GM12878 (cell line): Measurements from ENCODE around the gene SEC31A. TPM values are rescaled to one million over a fixed set of nuclear protein-coding genes. Genes with fewer than 3 reads are reported as not detected.

ENCODE experiments used
- ATAC-seq: fragments of 200-7000 bp; cut with Tn5 transposase; 3 replicates; pipeline ENCODE4 v1.9.1; 2020; ENCODE audit warnings: mild to moderate bottlenecking, moderate library complexity
- BruUV-seq: library from RNA; stranded (reverse); fragments of 400-500 nt; replicated peaks from 2 replicates; lab custom pipeline; 2021; lab: Mats Ljungman, UMichigan
- CTCF ChIA-PET: fragments of 300-600 bp; sonication (Branson Sonifier 250); formaldehyde crosslinking; extraction: SDS; loops from one replicate; lab custom pipeline; 2021; ENCODE audit warnings: inconsistent platforms; lab: Yijun Ruan, JAX
- POLR2A ChIA-PET: fragments of 350-600 bp; formaldehyde crosslinking; extraction: SDS; loops from one replicate; lab custom pipeline; 2021; ENCODE audit warnings: inconsistent platforms; lab: Charles Lee
- RAD21 ChIA-PET: fragments of 300-600 bp; sonication (Branson Sonifier 250); formaldehyde crosslinking; loops from one replicate; lab custom pipeline; 2023; ENCODE audit warnings: antibody characterized with exemption; ENCODE audit not compliant: unreplicated experiment; lab: Charles Lee
- SMC1A ChIA-PET: fragments of 300-600 bp; sonication (Branson Sonifier 250); formaldehyde crosslinking; loops from one replicate; lab custom pipeline; 2023; ENCODE audit not compliant: unreplicated experiment, uncharacterized antibody; lab: Charles Lee
- DNase-seq: peaks from one replicate; pipeline ENCODE4 v3.0.0-alpha.2; 2011; ENCODE audit warnings: low read depth, low spot score
- FAIRE-seq: peaks from 3 replicates; lab custom pipeline; 2011; peaks lifted over from hg19 to GRCh38; lab: Jason Lieb, UNC
- H2AFZ ChIP-seq: 2 replicates; pipeline ENCODE4 v1.6.0; 2011; ENCODE audit warnings: low read depth, low read length, control low read depth; ENCODE audit not compliant: control insufficient read depth
- H3K27ac ChIP-seq: 2 replicates; pipeline ENCODE4 v1.5.1; 2011; ENCODE audit warnings: control low read depth; ENCODE audit not compliant: control insufficient read depth, insufficient read depth
- H3K27me3 ChIP-seq, 2 experiments: replicated peaks in 1 of 2; 2 replicates each; pipeline versions ENCODE4 v1.6.0 to v1.6.1; 2011; ENCODE audit warnings: low read length in 1 of 2; ENCODE audit not compliant: control insufficient read depth in 2 of 2, insufficient read depth in 2 of 2
- H3K36me3 ChIP-seq, 2 experiments: 2 replicates each; pipeline ENCODE4 v1.5.1; 2011; ENCODE audit warnings: low read length in 1 of 2; ENCODE audit not compliant: control insufficient read depth in 2 of 2, insufficient read depth in 2 of 2
- H3K4me1 ChIP-seq: 2 replicates; pipeline ENCODE4 v1.6.1; 2011; ENCODE audit warnings: mild to moderate bottlenecking, low read length, moderate library complexity, mixed read lengths; ENCODE audit not compliant: control insufficient read depth, insufficient read depth
- H3K4me2 ChIP-seq: 2 replicates; pipeline ENCODE4 v1.6.0; 2011; ENCODE audit warnings: control low read depth; ENCODE audit not compliant: control insufficient read depth, insufficient read depth
- H3K4me3 ChIP-seq: fragments of 200-600 bp; sonication (generic); 2 replicates; pipeline ENCODE4 v1.5.1; 2016
- H3K79me2 ChIP-seq: 2 replicates; pipeline ENCODE4 v1.6.0; 2011; ENCODE audit warnings: low read length; ENCODE audit not compliant: control insufficient read depth, insufficient read depth
- H3K9ac ChIP-seq: 2 replicates; pipeline ENCODE4 v1.8.0; 2011; ENCODE audit warnings: low read length, control low read depth, mixed read lengths; ENCODE audit not compliant: control insufficient read depth, insufficient read depth
- H3K9me3 ChIP-seq: replicated peaks from 3 replicates; pipeline ENCODE4 v1.5.1; 2011; ENCODE audit warnings: mild to moderate bottlenecking, low read length; ENCODE audit not compliant: control insufficient read depth, insufficient read depth
- H4K20me1 ChIP-seq: 2 replicates; pipeline ENCODE4 v1.6.0; 2011; ENCODE audit not compliant: control insufficient read depth, insufficient read depth
- EED ChIP-seq: sonication (generic); IDR thresholded peaks from 2 replicates; pipeline ENCODE4 v1.6.1; 2016; ENCODE audit warnings: antibody characterized with exemption, low read depth
- FOXM1 ChIP-seq: IDR thresholded peaks from 2 replicates; pipeline ENCODE4 v1.6.1; 2012; ENCODE audit warnings: low read depth, mild to moderate bottlenecking, inconsistent platforms, low read length, moderate library complexity
- IKZF2 ChIP-seq, 2 experiments: fragments of 450-650 bp; IDR thresholded peaks; 2 replicates each; pipeline ENCODE4 v1.6.1; 2017; ENCODE audit warnings: mild to moderate bottlenecking in 2 of 2, moderate library complexity in 2 of 2
- NFYB ChIP-seq: IDR thresholded peaks from 2 replicates; pipeline ENCODE4 v1.6.1; 2011; ENCODE audit warnings: low read depth, mild to moderate bottlenecking, low read length, improper control_type of control experiment, moderate library complexity; ENCODE audit not compliant: insufficient read depth
- RCOR1 ChIP-seq: conservative IDR thresholded peaks from 2 replicates; pipeline ENCODE4 v1.6.1; 2012; ENCODE audit warnings: low read depth, low read length, improper control_type of control experiment
- SIN3A ChIP-seq: IDR thresholded peaks from 2 replicates; pipeline ENCODE4 v1.6.1; 2012; ENCODE audit warnings: low read depth, low read length, improper control_type of control experiment
- SP1 ChIP-seq: IDR thresholded peaks from one replicate; pipeline ENCODE4 v1.6.1; 2011; ENCODE audit warnings: low read depth, low read length
- SRF ChIP-seq, 2 experiments: IDR thresholded peaks; 2 replicates each; pipeline ENCODE4 v1.6.1; 2011; ENCODE audit warnings: low read depth in 2 of 2, low read length in 2 of 2, mild to moderate bottlenecking in 1 of 2, moderate library complexity in 1 of 2
- WGBS: methylation state at CpG from one replicate; pipeline ENCODE4 v1.1.6; 2016; ENCODE audit warnings: low lambda C conversion rate; ENCODE audit not compliant: insufficient replicate concordance, insufficient coverage; ENCODE audit errors: missing lambda C conversion rate; 5-methylcytosine and 5-hydroxymethylcytosine counted together
- in situ Hi-C: fragments of 300-500 bp; cut with MboI; formaldehyde crosslinking; loops from 9 replicates; pipeline ENCODE4 v1.14.3; 2018; ENCODE audit warnings: mixed read lengths
- intact Hi-C: fragments of 100-400 bp; cut with micrococcal nuclease; formaldehyde crosslinking; loops from one replicate; pipeline ENCODE4 v1.14.2; 2022; ENCODE audit not compliant: unreplicated experiment
- polyA plus RNA-seq, 11 experiments: library from polyadenylated mRNA; depleted of rRNA in 4 of 11; unstranded in 6 of 11; stranded (reverse) in 5 of 11; fragments of >200 nt; fragmentation: Nextera tagmentation in 4 of 11; fragmentation: Illumina TruSeq in 1 of 11; extraction: Ambion mirVana in 4 of 11; extraction: Trizol in 1 of 11; gene quantifications; 1 replicate in 1 of 11; 2 replicates in 10 of 11; pipeline versions ENCODE4 v1.2.1 to v1.2.3, GENCODE V29; 2011 to 2016; ENCODE audit warnings: inconsistent platforms in 2 of 11, missing spikeins in 2 of 11, low read depth in 1 of 11
- total RNA-seq, 4 experiments: library from RNA; depleted of rRNA in 3 of 4; stranded (reverse); fragments of >200 nt in 3 of 4; fragmentation: Illumina TruSeq in 1 of 4; extraction: Trizol in 1 of 4; gene quantifications; 2 replicates each; pipeline versions ENCODE4 v1.2.1 to v1.2.3, GENCODE V29; 2013 to 2021
- TF ChIP-seq, protein P1 (sequence below): IDR thresholded peaks from 2 replicates; pipeline ENCODE4 v1.6.1; 2011; ENCODE audit warnings: low read depth, mild to moderate bottlenecking, low read length, moderate library complexity, borderline replicate concordance; ENCODE audit errors: extremely low read depth
- TF ChIP-seq, protein P2 (sequence below): fragments of 450-650 bp; IDR thresholded peaks from 2 replicates; pipeline ENCODE4 v1.6.1; 2017; ENCODE audit warnings: borderline replicate concordance
- TF ChIP-seq, protein P3 (sequence below): IDR thresholded peaks from 2 replicates; pipeline ENCODE4 v1.6.1; 2012; ENCODE audit warnings: low read depth, low read length, improper control_type of control experiment

The SEC31A gene
- total and polyA plus RNA-seq, 10 of the 15 experiments (the other 5 are each of a cell fraction or from before 2014, with no cell fraction given): 74.6 to 171 (median 129) TPM

DNA sequence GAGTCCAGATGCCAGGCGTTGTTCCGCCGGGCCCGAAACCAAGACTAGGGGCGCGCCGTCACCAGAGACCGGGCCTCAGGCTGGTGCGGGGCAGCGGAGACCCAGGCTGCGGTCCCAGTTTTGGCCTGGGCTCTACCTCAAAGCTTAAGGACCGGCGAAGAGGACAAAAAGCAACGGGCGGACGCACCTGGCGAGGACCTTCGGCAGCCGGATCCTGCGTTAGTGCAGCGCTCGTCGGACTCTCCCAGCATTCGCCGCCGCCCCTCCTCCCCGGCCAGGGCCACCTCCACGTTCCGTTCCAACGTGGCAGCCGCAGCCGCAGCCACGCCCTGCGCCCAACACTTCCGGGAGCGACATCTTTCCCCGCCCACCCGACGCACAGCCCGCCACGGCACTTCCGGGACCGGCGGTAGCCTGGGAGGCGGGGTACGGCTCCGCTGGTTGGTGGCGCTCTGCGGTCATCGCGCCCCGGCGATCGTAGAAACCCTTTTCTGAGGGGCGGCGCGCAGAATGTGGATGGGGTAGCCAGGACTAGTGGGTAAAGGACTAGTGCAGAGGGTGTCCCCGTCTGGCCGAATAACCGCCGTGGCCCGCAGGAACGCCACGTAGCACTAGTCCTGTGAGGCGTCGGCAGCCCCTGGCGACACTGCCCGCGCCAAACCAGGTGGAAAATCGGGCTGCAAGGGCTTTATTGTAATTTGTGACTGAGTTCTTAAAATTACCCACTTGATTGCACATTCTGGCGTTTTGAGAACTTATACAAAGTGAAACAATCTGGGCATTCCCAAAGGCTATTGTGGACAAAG lies at the start of gene SEC31A (continued):
- TF ChIP-seq SP1 (peak; percentile 88), IKZF2 (IDR thresholded peaks at IDR 0.05) (peak in 1 of 2 experiments; percentile 42; a peak in 1 of 4 replicates), NFYB (peak; percentile 32; the same call in 1 of the 2 replicates), SIN3A (no peak)

DNA sequence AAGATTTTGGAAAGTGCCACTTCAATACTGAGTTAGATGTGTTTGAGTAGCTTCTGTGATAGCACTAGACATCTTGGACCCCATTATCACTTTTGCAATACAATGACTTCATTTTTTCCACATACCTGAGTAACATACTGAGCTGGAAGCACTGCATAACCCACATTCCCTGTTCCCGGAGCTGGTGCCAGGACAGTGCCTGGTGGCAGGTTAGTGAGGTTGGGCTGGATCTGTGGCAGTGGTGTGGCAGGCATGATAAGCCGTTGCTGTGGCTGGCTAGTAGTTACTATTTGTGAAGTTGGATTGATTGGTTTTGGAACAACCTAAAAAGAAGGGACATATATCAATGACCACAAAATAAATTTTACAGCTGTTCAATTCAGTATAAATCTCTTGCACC lies 48.5 kb upstream of the SEC31A start:
- no TSS peak for BruUV-seq
- DNase-seq: no peak
- intact Hi-C loops (no loop called here), in situ Hi-C loops (no loop called here)
- FAIRE-seq: no peak
- H3K9me3 ChIP-seq: no peaks in the 10 kb centered on the region
- RAD21 ChIA-PET: interaction anchor here (1.5 kb wide), 1 partner anchor 343 kb away, joined by 5 read pairs; no protein-coding TSS in a partner anchor
- H3K27ac ChIP-seq: no peak overlapping the region
- CTCF ChIA-PET: interaction anchor here (1.3 kb wide), 1 partner anchor 31 kb away, joined by 3 read pairs; no protein-coding TSS in a partner anchor
- H3K4me3 ChIP-seq: no peak overlapping the region
- no peaks in the 10 kb centered on the region for H3K27me3 ChIP-seq
- no peak for ATAC-seq
- no peaks in the 10 kb centered on the region for H3K79me2 ChIP-seq
- H3K4me2 ChIP-seq: no peak overlapping the region
- no peaks in the 10 kb centered on the region for H3K4me1 ChIP-seq
- 92% methylated on average over 2 of the region's 2 CpGs for WGBS
- TF ChIP-seq SRF (IDR thresholded peaks at IDR 0.05; ENCODE audit: low read depth in 2 of 2, low read length in 2 of 2): no peak
- TF ChIP-seq, protein P1, sequence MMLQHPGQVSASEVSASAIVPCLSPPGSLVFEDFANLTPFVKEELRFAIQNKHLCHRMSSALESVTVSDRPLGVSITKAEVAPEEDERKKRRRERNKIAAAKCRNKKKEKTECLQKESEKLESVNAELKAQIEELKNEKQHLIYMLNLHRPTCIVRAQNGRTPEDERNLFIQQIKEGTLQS: no peak
- no peak for TF ChIP-seq EED
- TF ChIP-seq FOXM1: no peak
- TF ChIP-seq, protein P2, sequence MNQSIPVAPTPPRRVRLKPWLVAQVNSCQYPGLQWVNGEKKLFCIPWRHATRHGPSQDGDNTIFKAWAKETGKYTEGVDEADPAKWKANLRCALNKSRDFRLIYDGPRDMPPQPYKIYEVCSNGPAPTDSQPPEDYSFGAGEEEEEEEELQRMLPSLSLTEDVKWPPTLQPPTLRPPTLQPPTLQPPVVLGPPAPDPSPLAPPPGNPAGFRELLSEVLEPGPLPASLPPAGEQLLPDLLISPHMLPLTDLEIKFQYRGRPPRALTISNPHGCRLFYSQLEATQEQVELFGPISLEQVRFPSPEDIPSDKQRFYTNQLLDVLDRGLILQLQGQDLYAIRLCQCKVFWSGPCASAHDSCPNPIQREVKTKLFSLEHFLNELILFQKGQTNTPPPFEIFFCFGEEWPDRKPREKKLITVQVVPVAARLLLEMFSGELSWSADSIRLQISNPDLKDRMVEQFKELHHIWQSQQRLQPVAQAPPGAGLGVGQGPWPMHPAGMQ: no peak
- TF ChIP-seq, protein P3, sequence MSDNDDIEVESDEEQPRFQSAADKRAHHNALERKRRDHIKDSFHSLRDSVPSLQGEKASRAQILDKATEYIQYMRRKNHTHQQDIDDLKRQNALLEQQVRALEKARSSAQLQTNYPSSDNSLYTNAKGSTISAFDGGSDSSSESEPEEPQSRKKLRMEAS: no peak
- TF ChIP-seq RCOR1: no peak
- SMC1A ChIA-PET: interaction anchor here (0.7 to 1.3 kb wide), 3 partner anchors 15 to 72 kb away, joined by 3 to 5 read pairs (median 3); no protein-coding TSS in a partner anchor
- peaks cover 2 to 4% of the 10 kb centered on the region in 2 experiments; a peak in 3 of 4 replicates for H3K36me3 ChIP-seq
- H3K9ac ChIP-seq: no peak overlapping the region
- H4K20me1 ChIP-seq: no peaks in the 10 kb centered on the region
- H2AFZ ChIP-seq: no peak overlapping the region
- POLR2A ChIA-PET: interaction anchor here (0.5 kb wide), 1 partner anchor 101 kb away, joined by 4 read pairs; no protein-coding TSS in a partner anchor
